NB4 (cell line): ENCODE measurements around the gene CDIPT.

Experiments used
- MYC ChIP-seq: IDR thresholded peaks from 2 replicates; pipeline ENCODE4 v1.6.1; 2011; ENCODE audit warnings: low read depth, low read length
- POLR2A ChIP-seq: IDR thresholded peaks from 2 replicates; pipeline ENCODE4 v1.6.1; 2011; ENCODE audit warnings: mild to moderate bottlenecking; ENCODE audit not compliant: insufficient read length; ENCODE audit errors: extremely low read depth
- TF ChIP-seq, protein P1 (sequence below): IDR thresholded peaks from one replicate; pipeline ENCODE4 v1.5.1; 2012; ENCODE audit warnings: low read depth, low read length
- TF ChIP-seq, protein P2 (sequence below): IDR thresholded peaks from 2 replicates; pipeline ENCODE4 v1.6.1; 2011; ENCODE audit warnings: low read depth, low read length

DNA sequence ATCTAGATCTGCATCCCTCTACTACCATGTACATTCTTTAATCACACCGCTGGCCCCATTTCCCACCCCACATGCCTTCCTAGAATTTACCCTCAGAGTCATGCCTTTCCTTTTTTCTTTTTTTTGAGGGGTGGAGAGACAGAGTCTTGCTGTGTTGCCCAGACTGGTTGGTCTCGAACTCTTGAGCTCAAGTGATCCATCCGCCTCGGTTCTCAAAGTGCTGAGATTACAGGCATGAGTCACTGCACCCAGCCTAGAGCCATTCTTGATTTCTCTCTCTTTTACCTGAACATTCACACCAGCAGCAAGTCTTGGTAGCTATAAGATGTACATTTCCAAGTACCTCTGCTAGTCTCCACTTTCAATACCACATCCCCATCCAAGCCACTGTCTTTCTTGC, 44.9 kb downstream of the CDIPT start:
- TF ChIP-seq, protein P1, sequence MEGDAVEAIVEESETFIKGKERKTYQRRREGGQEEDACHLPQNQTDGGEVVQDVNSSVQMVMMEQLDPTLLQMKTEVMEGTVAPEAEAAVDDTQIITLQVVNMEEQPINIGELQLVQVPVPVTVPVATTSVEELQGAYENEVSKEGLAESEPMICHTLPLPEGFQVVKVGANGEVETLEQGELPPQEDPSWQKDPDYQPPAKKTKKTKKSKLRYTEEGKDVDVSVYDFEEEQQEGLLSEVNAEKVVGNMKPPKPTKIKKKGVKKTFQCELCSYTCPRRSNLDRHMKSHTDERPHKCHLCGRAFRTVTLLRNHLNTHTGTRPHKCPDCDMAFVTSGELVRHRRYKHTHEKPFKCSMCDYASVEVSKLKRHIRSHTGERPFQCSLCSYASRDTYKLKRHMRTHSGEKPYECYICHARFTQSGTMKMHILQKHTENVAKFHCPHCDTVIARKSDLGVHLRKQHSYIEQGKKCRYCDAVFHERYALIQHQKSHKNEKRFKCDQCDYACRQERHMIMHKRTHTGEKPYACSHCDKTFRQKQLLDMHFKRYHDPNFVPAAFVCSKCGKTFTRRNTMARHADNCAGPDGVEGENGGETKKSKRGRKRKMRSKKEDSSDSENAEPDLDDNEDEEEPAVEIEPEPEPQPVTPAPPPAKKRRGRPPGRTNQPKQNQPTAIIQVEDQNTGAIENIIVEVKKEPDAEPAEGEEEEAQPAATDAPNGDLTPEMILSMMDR, result no peak
- no peak for TF ChIP-seq POLR2A
- TF ChIP-seq, protein P2, sequence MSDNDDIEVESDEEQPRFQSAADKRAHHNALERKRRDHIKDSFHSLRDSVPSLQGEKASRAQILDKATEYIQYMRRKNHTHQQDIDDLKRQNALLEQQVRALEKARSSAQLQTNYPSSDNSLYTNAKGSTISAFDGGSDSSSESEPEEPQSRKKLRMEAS, result no peak
- no peak for TF ChIP-seq MYC
